NCI-H2107 treated with DMSO at 0.1 percent for 48 hours (cell line): ENCODE data around the gene URGCP.

ENCODE experiments used
- DNase-seq: peaks from one replicate; lab custom pipeline; 2025; ENCODE audit not compliant: unreplicated experiment; lab: John Stamatoyannopoulos, UW

URGCP gene, protein sequence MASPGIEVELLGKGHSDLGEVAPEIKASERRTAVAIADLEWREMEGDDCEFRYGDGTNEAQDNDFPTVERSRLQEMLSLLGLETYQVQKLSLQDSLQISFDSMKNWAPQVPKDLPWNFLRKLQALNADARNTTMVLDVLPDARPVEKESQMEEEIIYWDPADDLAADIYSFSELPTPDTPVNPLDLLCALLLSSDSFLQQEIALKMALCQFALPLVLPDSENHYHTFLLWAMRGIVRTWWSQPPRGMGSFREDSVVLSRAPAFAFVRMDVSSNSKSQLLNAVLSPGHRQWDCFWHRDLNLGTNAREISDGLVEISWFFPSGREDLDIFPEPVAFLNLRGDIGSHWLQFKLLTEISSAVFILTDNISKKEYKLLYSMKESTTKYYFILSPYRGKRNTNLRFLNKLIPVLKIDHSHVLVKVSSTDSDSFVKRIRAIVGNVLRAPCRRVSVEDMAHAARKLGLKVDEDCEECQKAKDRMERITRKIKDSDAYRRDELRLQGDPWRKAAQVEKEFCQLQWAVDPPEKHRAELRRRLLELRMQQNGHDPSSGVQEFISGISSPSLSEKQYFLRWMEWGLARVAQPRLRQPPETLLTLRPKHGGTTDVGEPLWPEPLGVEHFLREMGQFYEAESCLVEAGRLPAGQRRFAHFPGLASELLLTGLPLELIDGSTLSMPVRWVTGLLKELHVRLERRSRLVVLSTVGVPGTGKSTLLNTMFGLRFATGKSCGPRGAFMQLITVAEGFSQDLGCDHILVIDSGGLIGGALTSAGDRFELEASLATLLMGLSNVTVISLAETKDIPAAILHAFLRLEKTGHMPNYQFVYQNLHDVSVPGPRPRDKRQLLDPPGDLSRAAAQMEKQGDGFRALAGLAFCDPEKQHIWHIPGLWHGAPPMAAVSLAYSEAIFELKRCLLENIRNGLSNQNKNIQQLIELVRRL

DNA sequence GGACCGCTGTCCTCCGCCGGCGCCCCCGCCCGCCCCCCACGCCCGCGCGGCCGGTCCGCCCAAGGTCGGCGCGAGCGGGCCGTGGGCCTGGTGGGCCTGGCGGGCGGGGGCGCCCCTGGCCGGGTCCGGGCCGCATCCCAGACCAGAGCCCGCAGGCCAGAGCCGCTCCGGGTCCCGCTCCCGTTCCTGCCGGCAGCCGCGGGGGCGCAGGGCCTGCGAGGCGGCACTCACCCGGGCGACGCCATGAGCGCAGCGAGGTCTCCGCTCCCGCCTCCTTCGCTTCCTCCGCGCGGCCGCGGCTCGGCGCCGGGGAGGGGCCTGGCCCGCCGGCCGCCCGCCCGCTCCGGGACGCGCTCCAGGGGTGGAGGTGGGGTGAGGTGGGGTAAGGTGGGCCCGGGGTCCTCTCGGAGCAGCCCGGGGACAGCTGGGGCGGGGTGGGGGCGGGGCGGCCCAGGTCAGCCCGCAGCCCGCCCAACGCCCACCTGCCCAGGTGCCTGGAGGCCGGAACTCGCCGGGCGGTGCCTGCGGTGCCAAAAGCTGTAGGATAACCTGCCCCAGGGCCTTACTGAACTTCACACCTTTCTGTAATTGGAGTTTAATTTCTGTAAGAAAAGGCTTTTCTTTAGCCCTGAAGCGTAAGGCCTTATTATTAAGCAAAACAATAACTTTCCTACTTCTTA lies at the start of gene URGCP:
URGCP (minus strand) TSS at position 266 of the 680 bp plus-strand sequence; CDS start at position 245, 21 bp downstream.
- DNase-seq = no peak

DNA sequence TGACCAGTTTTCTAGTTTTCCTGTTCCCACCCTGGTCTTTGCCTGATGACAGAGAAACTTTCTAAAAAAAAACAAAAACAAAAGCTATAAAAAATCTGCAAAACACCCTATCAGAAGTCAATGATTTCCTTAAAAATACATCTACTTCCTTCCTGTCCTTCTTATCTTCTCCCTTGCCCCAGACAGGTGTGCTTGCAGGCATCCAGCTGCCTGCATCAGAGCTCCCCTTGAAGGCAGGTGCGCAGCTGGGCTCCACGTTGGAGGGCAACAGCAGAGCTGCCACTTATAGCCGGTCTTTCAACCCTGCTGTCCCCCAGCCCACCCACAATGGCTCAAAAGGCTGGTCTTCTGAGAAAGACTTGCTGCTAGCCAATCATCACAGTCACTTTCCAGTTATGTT lies 49.6 kb upstream of the URGCP start:
- DNase-seq = no peak

DNA sequence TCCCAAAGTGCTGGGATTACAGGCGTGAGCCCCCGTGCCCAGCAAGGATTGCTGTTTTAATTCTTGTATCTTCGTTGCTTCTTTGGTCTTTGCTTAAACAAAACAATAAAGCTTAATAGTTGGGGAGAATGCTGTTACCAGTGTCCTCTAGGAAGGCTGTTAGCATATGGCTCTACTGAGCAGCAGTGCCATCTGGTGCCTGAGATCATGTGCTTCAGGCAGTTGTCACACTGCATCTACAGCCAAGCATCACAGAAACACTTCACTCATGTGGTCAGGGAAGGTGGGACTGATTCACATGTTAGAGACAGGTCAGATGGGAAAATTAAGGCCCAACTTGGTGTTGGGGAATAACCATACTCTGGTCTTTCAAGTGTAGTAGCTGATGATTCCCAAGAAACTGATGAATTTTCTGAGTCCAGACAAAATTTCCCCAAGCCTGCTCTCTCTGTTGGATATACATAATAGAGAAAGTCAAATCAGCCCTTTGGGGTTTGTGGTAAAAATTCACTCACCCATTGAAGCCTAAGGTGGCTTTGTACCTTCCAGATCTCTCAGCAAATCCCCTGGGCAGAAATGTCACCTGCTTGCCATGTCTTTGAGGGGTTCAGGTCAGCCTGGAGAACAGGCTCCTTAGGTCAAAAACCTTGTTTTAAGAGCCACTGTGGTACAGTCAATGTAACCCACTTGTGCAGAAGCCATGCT lies 48.3 kb upstream of the URGCP start:
- DNase-seq = peak; percentile 54

DNA sequence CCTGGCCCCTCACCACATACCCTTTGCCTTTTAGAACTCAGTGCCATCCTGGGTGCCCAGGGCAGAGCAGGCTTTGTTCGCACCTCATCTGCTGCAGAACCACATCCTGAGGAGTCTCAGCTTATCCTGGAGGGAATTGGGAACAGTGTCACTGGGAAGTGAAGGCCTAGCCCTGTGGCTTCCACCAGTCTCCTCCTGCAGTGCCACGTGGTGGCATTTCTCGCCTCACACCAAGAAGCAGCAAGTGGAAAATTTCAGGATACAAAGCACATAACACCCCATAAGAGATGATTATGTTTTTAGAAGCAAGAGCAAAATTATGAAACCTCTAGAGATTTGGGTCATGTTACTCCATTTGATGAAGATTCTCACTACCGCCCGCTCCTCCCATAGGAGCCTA lies 46.7 kb upstream of the URGCP start:
- DNase-seq = no peak

DNA sequence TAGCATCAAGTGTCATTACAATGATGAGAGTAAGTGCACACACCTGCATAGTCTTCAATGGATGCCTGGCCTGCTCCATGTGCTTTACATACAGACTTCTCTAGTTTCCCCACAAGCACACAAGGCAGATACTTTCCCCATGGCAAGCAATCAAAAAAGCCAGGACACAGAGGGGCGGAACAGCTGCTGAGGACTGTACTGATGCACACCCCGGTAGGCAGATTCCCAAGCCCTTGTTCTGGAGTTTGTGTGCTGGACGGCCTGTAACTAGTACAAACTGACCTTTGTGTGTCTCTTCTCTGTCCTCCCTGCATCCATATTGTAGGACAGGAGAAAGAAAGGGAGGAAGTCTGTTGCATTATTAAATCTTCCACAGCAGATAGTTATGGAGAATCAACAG lies 45.6 kb upstream of the URGCP start:
- no peak for DNase-seq

DNA sequence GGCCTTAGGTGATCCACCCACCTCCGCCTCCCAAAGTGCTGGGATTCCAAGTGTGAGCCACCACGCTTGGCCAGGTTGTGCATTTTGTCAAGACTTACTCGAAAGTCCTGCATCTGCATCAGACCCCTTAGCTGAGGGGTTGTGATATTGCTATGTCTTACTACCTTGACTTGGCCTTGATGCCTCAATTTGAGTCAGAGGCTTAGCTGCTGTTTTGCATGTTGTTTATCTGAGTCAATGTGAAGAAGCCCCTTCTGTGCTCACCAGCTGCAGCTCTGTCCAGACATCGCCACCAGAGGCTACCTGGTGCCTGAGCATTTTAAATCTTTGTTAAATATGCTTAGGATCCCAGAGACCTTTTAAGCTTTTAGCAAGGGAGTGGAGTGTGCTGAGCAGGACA lies 37.9 kb upstream of the URGCP start:
- DNase-seq = no peak

DNA sequence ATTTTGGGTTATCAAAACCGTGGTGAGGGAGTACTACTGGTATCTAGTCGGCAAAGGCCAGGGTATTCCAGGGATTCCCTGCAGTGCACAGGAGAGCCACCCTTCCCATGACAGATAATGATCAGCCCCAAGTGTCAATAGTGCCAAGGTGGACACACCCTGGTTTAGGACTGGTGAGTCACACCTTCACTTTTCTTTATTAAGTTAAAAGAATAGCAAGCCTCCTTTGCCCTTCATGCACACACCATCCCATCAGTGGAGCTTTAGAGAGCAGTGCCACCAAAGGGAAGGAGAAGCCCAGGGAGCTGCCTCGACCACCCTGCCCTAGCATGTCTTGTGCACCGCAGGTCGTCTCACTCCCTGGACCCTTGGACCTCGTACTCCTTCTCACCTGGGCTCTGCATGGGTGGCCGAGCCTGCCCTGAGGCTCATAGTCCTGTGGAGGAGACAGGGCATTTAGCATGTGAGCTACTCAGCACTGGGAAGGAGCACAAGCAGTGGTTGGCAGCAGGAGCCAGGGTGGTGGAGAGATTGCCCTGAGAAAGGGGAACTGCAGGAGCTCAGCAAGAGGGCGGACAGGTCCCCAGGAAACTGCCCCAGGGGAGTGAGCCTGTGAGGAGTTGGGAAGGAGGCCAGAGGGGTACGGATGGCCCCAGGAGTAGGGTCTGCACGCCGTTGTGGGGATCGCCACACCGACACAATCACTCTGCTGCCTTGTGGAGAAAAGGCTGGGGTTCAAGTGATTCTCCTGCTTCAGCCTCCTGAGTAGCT lies 37.2 kb upstream of the URGCP start:
- no peak for DNase-seq

DNA sequence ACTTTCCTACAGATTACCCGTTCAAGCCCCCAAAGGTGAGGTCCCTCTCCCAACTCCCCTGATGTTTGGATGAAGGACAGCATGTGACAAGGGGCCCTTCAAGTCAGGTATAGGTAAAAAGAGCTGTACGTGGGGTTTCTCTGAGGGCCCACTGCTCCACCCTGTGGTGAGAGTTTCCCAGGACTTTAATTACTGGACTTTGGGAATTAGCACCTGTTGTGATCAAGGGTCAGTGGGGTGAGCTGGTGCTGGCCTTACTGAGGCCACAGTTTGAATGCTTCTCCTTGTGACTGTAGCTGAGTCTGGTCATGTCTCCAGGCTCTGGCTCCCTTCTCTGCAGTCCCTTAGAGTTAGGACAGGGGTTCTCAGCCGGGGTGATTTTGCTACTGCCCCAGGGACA lies 36.6 kb upstream of the URGCP start:
- no peak for DNase-seq

DNA sequence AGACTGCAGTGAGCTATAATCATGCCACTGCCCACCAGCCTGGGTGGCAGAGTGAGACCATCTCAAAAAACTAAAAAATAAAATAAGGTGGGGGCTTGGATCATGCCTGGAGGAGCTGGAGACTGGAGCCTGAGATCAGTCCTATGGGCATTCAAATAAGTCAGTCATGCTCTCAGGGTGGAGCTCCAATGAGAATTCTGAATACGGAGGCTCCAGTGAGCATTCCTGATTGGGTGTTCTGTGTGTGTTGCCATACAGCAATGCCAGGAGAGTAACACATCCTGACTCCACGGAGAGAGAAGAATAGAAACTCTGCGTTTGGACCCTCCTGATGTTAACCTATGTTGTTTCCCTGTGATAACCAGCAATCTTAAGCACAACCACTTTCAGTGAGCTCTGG lies 35.9 kb upstream of the URGCP start:
- no peak for DNase-seq

DNA sequence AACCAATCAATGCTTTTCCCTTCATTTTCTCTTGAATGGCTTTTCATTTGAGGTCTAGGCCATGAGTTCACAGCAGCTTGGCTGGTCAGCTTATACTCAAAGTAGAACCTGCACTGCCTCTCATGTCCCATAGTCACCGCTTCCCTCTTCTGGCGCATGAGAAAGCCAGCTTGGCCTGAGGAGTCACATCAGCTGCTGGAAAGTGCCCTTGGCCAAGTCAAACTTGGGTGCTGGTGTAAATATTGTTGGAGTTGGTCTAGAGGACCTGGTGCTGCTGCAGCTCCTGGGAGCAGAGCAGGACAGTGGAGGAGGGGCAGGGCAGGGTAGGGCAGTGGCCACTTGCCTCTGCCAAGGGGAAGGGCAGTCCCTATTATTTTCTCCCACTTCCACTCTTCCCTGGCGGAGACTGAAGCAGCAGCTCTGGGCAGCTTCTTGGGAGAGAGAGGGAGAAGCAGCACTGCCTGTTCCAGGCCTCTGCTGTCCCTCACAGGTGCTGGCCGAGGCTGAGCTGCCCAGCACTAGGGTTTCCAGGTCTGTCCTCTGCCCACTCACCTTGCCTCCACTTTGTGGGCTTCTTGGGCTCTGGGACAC lies 32.6 kb upstream of the URGCP start:
- DNase-seq = no peak

DNA sequence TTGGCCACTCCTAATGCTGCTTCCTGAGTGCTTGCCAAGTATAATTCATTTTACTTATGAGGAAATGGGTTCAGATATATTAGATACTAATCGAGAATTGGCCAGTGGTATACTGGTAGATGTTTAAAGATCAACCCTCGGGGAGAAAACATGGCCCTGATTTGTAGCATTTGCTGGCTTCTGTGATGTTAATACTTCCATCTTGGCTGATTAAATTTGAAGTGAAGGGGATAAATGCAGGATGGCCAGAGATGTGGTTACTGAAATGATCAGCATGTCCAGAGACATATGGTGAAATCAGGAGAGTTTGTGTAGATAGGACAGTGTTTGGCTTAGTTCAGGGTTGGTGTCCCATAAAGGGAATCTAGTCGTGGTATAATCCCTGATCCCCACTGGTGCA lies 31.0 kb upstream of the URGCP start:
- no peak for DNase-seq

DNA sequence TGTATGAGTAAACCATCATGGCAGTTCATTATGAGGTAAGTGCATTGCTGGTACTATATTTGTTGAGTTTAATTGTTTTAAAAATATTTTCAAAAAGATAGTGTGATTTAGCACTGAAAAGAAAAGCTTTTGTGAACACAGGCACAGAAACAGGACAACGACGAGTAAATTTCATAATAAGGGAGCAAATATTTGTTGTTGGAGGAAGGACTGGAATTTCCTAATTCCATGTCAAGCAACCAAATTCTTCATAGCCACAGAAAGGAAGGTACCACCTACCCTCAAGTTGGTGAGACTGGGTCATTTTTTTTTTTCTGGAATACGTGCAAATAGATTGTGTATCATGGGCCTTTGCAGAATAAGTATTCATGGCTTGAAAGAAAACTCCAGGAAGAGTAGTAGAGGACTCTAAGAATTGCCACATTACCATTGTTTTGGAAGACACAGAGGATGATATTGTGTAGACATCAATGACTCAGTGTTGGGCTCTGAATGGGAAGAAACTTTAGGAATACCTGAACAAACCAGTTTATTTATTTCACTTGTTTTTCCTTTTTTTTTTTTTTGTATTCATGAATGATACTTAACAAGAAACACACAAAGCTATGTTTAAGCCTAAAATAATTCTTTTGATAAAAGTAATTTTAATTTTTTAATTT lies 27.6 kb upstream of the URGCP start:
- no peak for DNase-seq

DNA sequence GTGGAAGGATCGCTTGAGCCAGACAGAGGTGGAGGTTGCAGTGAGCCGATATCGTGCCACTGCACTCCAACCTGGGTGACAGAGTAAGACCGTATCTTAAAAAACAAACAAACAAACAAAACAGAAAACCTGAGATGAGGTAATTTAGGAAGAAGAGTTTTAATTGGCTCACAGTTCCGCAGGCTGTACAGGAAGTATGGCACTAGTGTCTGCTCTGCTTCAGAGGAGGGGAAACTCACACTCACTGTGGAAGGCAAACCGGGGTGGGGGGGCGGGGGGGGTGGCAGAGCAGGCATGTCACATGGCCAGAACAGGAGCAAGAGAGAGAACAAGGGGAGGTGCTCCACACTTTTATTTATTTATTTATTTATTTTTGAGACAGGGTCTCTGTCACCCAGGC lies 24.9 kb upstream of the URGCP start:
- no peak for DNase-seq

DNA sequence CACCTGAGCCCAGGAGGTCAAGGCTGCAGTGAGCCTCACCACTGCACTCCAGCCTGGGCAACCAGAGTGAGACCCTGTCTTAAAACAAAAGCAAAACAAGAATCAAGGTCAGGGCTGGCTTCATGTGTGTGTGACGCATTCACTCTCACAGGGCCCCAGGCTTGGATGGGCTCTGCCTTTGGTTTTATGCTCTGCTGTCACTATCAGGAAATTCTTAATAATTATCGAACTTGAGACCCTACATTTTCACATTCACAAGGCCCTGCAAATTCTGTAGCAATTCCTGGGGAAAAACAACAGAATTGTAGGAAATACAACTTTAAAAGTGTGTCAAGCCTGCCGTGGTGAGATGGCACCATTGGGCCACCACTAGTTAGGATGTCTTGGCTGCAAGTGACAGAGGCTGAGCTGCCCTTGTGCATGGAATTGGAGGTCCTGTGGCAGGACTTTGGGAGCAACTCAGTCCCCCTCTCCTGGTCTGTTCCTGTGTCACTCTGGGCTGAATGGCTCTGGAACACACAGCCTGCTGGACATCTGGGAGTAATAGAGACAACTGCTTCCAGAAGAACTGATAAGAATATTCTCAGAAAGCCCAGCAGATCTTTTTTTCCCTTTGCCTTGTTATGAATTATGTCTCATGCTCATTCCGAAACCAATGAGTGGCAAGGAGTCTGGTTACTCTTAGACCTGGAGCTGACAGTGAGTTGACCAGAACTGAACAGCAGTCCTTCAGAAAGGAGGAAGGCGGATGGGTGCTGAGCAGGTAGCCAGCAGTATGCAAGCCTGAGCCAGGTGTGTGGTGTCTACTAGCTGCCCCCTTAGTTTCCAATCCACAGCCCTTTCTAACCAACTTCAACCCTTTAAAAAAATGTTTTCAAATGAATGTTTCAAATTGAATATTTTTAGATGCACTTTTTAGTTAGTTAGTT lies 23.4 kb upstream of the URGCP start:
- DNase-seq = no peak

DNA sequence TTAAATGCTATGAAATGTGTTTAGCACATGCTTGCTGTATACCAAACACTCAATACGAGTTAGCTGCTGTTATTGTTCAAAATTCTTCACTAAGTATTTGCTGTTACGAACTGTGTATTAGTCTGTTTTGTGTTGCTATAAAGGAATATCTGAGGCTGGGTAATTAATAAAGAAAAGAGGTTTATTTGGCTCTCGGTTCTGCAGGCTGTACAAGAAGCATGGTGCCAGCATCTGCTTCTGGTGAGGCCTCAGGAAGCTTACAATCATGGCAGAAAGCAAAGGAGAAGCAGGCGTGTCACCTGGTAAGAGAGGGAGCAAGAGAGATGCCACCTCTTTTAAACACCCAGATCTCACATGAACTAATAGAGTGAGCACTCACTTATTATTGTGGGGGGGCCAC lies 21.4 kb upstream of the URGCP start:
- DNase-seq = no peak

DNA sequence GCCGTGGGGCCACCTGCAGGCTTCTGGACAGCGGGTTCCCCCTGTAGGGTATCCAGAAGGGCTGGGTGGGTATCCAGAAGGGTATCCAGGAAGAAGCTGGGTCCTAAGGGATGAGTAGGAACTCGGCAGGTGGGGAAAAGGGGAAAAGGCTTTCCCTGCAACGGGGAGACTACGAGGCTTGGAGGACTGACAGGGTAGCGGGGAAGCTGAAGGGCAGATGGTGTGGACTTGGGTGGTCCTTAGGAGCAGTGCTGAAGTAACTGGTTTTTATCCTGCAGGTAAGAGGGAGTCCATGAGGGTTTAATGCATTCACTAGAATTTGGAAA lies 20.4 kb upstream of the URGCP start:
- DNase-seq = no peak

DNA sequence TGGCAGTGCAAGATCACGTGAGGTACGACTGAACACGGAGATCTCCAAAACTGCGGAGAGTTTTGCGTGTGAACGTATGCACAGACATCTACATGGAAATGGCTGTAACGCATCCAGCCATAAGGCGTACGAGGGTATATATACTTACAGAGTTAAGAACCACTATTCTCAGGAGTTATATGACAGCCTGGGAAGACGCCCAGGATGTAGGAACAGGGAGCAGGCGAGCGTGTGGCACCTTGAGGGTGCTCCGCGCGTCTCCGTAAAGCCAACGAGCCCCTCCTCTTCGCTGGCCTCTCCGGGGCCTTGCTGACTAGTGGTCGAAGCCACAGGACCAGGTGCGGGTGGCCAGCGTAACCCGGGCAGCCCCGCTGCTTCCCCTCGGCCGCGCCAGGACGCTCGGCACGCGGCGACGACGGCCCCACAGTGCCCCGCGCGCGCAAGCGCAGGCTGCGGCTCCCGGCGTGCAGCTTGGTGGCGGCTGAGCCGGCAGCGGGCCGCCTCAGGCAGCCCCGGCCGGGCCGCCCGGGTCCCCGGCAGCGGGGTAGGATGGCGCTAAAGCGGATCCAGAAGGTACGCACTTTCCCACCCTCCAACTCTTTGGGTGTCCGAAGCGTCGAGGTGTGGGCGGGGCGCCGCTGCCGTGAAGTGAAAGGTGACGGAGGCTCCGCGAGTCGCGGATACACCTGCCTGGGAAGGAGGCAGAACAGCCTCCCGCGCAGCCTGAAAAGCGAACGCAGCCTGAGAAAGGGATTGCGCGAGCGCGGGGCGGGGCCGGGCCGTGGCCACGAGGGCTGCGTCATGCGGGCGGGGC lies 19.8 kb upstream of the URGCP start, which contains the start of gene UBE2D4:
UBE2D4 (plus strand) TSS at position 453 of the 814 bp plus-strand sequence; CDS start at position 550, 97 bp downstream.
- DNase-seq = peak; percentile 69
